GM12878 (cell line): ENCODE measurements around the gene CATSPERD. TPM values are rescaled to one million over a fixed set of nuclear protein-coding genes. Genes with fewer than 3 reads are reported as not detected.

Experiments
- ATAC-seq: fragments of 200-7000 bp; cut with Tn5 transposase; 3 replicates; pipeline ENCODE4 v1.9.1; 2020; ENCODE audit warnings: mild to moderate bottlenecking, moderate library complexity
- BruUV-seq: library from RNA; stranded (reverse); fragments of 400-500 nt; replicated peaks from 2 replicates; lab custom pipeline; 2021; lab: Mats Ljungman, UMichigan
- CTCF ChIA-PET: fragments of 300-600 bp; sonication (Branson Sonifier 250); formaldehyde crosslinking; extraction: SDS; loops from one replicate; lab custom pipeline; 2021; ENCODE audit warnings: inconsistent platforms; lab: Yijun Ruan, JAX
- POLR2A ChIA-PET: fragments of 350-600 bp; formaldehyde crosslinking; extraction: SDS; loops from one replicate; lab custom pipeline; 2021; ENCODE audit warnings: inconsistent platforms; lab: Charles Lee
- RAD21 ChIA-PET: fragments of 300-600 bp; sonication (Branson Sonifier 250); formaldehyde crosslinking; loops from one replicate; lab custom pipeline; 2023; ENCODE audit warnings: antibody characterized with exemption; ENCODE audit not compliant: unreplicated experiment; lab: Charles Lee
- SMC1A ChIA-PET: fragments of 300-600 bp; sonication (Branson Sonifier 250); formaldehyde crosslinking; loops from one replicate; lab custom pipeline; 2023; ENCODE audit not compliant: unreplicated experiment, uncharacterized antibody; lab: Charles Lee
- DNase-seq: peaks from one replicate; pipeline ENCODE4 v3.0.0-alpha.2; 2011; ENCODE audit warnings: low read depth, low spot score
- FAIRE-seq: peaks from 3 replicates; lab custom pipeline; 2011; peaks lifted over from hg19 to GRCh38; lab: Jason Lieb, UNC
- H2AFZ ChIP-seq: 2 replicates; pipeline ENCODE4 v1.6.0; 2011; ENCODE audit warnings: low read depth, low read length, control low read depth; ENCODE audit not compliant: control insufficient read depth
- H3K27ac ChIP-seq: 2 replicates; pipeline ENCODE4 v1.5.1; 2011; ENCODE audit warnings: control low read depth; ENCODE audit not compliant: control insufficient read depth, insufficient read depth
- H3K27me3 ChIP-seq, 2 experiments: replicated peaks in 1 of 2; 2 replicates each; pipeline versions ENCODE4 v1.6.0 to v1.6.1; 2011; ENCODE audit warnings: low read length in 1 of 2; ENCODE audit not compliant: control insufficient read depth in 2 of 2, insufficient read depth in 2 of 2
- H3K36me3 ChIP-seq, 2 experiments: 2 replicates each; pipeline ENCODE4 v1.5.1; 2011; ENCODE audit warnings: low read length in 1 of 2; ENCODE audit not compliant: control insufficient read depth in 2 of 2, insufficient read depth in 2 of 2
- H3K4me1 ChIP-seq: 2 replicates; pipeline ENCODE4 v1.6.1; 2011; ENCODE audit warnings: mild to moderate bottlenecking, low read length, moderate library complexity, mixed read lengths; ENCODE audit not compliant: control insufficient read depth, insufficient read depth
- H3K4me2 ChIP-seq: 2 replicates; pipeline ENCODE4 v1.6.0; 2011; ENCODE audit warnings: control low read depth; ENCODE audit not compliant: control insufficient read depth, insufficient read depth
- H3K4me3 ChIP-seq: fragments of 200-600 bp; sonication (generic); 2 replicates; pipeline ENCODE4 v1.5.1; 2016
- H3K79me2 ChIP-seq: 2 replicates; pipeline ENCODE4 v1.6.0; 2011; ENCODE audit warnings: low read length; ENCODE audit not compliant: control insufficient read depth, insufficient read depth
- H3K9ac ChIP-seq: 2 replicates; pipeline ENCODE4 v1.8.0; 2011; ENCODE audit warnings: low read length, control low read depth, mixed read lengths; ENCODE audit not compliant: control insufficient read depth, insufficient read depth
- H3K9me3 ChIP-seq: replicated peaks from 3 replicates; pipeline ENCODE4 v1.5.1; 2011; ENCODE audit warnings: mild to moderate bottlenecking, low read length; ENCODE audit not compliant: control insufficient read depth, insufficient read depth
- H4K20me1 ChIP-seq: 2 replicates; pipeline ENCODE4 v1.6.0; 2011; ENCODE audit not compliant: control insufficient read depth, insufficient read depth
- SUZ12 ChIP-seq: fragments of 200-600 bp; sonication (generic); IDR thresholded peaks from one replicate; pipeline ENCODE4 v1.6.1; 2018; ENCODE audit warnings: antibody characterized with exemption, mild to moderate bottlenecking; ENCODE audit not compliant: unreplicated experiment
- WGBS: methylation state at CpG from one replicate; pipeline ENCODE4 v1.1.6; 2016; ENCODE audit warnings: low lambda C conversion rate; ENCODE audit not compliant: insufficient replicate concordance, insufficient coverage; ENCODE audit errors: missing lambda C conversion rate; 5-methylcytosine and 5-hydroxymethylcytosine counted together
- in situ Hi-C: fragments of 300-500 bp; cut with MboI; formaldehyde crosslinking; loops from 9 replicates; pipeline ENCODE4 v1.14.3; 2018; ENCODE audit warnings: mixed read lengths
- intact Hi-C: fragments of 100-400 bp; cut with micrococcal nuclease; formaldehyde crosslinking; loops from one replicate; pipeline ENCODE4 v1.14.2; 2022; ENCODE audit not compliant: unreplicated experiment
- polyA plus RNA-seq, 11 experiments: library from polyadenylated mRNA; depleted of rRNA in 4 of 11; unstranded in 6 of 11; stranded (reverse) in 5 of 11; fragments of >200 nt; fragmentation: Nextera tagmentation in 4 of 11; fragmentation: Illumina TruSeq in 1 of 11; extraction: Ambion mirVana in 4 of 11; extraction: Trizol in 1 of 11; gene quantifications; 1 replicate in 1 of 11; 2 replicates in 10 of 11; pipeline versions ENCODE4 v1.2.1 to v1.2.3, GENCODE V29; 2011 to 2016; ENCODE audit warnings: inconsistent platforms in 2 of 11, missing spikeins in 2 of 11, low read depth in 1 of 11
- total RNA-seq, 4 experiments: library from RNA; depleted of rRNA in 3 of 4; stranded (reverse); fragments of >200 nt in 3 of 4; fragmentation: Illumina TruSeq in 1 of 4; extraction: Trizol in 1 of 4; gene quantifications; 2 replicates each; pipeline versions ENCODE4 v1.2.1 to v1.2.3, GENCODE V29; 2013 to 2021
- TF ChIP-seq, protein P1 (sequence below): fragments of 450-650 bp; IDR thresholded peaks from 2 replicates; pipeline ENCODE4 v1.6.1; 2016; ENCODE audit warnings: mild to moderate bottlenecking
- TF ChIP-seq, protein P2 (sequence below): fragments of 450-650 bp; formaldehyde crosslinking; IDR thresholded peaks from 2 replicates; pipeline ENCODE4 v1.4.0; 2022; ENCODE audit warnings: mild to moderate bottlenecking, moderate library complexity

CATSPERD gene
- total and polyA plus RNA-seq, 10 of the 15 experiments (the other 5 are each of a cell fraction or from before 2014, with no cell fraction given), result 0.02 to 0.38 (median 0.11) TPM; not detected in 5

DNA sequence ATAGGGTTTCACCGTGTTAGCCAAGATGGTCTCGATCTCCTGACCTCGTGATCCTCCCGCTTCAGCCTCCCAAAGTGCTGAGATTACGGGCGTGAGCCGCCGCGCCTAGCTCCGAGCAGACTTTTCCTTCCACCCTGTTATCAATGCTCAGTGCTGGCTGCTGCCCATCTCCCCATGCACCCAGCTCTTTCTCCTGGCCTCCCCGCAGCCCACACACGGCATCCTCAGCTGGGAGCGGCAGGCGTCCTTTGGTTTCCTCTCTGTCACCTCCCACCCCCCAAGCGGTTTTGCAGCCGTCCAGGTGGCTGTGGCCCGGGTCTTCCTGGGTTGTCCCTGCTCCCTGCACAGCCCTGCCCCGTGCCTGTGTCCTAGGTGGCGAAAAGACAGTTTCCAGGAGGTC, 52.0 kb downstream of the CATSPERD start:
- TF ChIP-seq SUZ12, result no peak
- TF ChIP-seq, protein P1, sequence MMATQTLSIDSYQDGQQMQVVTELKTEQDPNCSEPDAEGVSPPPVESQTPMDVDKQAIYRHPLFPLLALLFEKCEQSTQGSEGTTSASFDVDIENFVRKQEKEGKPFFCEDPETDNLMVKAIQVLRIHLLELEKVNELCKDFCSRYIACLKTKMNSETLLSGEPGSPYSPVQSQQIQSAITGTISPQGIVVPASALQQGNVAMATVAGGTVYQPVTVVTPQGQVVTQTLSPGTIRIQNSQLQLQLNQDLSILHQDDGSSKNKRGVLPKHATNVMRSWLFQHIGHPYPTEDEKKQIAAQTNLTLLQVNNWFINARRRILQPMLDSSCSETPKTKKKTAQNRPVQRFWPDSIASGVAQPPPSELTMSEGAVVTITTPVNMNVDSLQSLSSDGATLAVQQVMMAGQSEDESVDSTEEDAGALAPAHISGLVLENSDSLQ, result no peak
- TF ChIP-seq, protein P2, sequence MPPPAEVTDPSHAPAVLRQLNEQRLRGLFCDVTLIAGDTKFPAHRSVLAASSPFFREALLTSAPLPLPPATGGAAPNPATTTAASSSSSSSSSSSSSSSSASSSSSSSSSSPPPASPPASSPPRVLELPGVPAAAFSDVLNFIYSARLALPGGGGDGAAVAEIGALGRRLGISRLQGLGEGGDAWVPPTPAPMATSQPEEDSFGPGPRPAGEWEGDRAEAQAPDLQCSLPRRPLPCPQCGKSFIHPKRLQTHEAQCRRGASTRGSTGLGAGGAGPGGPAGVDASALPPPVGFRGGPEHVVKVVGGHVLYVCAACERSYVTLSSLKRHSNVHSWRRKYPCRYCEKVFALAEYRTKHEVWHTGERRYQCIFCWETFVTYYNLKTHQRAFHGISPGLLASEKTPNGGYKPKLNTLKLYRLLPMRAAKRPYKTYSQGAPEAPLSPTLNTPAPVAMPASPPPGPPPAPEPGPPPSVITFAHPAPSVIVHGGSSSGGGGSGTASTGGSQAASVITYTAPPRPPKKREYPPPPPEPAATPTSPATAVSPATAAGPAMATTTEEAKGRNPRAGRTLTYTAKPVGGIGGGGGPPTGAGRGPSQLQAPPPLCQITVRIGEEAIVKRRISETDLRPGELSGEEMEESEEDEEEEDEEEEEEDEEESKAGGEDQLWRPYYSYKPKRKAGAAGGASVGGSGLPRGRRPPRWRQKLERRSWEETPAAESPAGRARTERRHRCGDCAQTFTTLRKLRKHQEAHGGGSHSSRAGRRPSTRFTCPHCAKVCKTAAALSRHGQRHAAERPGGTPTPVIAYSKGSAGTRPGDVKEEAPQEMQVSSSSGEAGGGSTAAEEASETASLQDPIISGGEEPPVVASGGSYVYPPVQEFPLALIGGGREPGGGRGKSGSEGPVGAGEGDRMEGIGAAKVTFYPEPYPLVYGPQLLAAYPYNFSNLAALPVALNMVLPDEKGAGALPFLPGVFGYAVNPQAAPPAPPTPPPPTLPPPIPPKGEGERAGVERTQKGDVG (CRISPR knock-in tag), result no peak
- intact Hi-C loops, result no loop called here
- ATAC-seq (no peak), FAIRE-seq (no peak), DNase-seq (no peak)
- no peak overlapping the region for H3K4me2 ChIP-seq
- no peaks in the 10 kb centered on the region for H3K9me3 ChIP-seq
- H3K36me3 ChIP-seq, result no peaks in the 10 kb centered on the region
- H3K27ac ChIP-seq, result no peak overlapping the region
- no peaks in the 10 kb centered on the region for H3K79me2 ChIP-seq
- H3K27me3 ChIP-seq, result no peaks in the 10 kb centered on the region
- no TSS peak for BruUV-seq
- 52% methylated on average over 19 of the region's 19 CpGs for WGBS
- H3K9ac ChIP-seq, result no peak overlapping the region
- no peaks in the 10 kb centered on the region for H4K20me1 ChIP-seq
- ChIA-PET POLR2A (no interaction called here), RAD21 (no interaction called here), CTCF (no interaction called here), SMC1A (no interaction called here)
- no peak overlapping the region for H3K4me3 ChIP-seq
- in situ Hi-C loops, result no loop called here
- H3K4me1 ChIP-seq, result no peaks in the 10 kb centered on the region
- no peak overlapping the region for H2AFZ ChIP-seq
